Kidney capillary endothelial cell (primary cell): ENCODE results near the gene NGFR.

ENCODE experiments used
- DNase-seq: peaks from one replicate; pipeline ENCODE4 v3.0.0-alpha.2; 2018; ENCODE audit warnings: low spot score

The NGFR gene

DNA sequence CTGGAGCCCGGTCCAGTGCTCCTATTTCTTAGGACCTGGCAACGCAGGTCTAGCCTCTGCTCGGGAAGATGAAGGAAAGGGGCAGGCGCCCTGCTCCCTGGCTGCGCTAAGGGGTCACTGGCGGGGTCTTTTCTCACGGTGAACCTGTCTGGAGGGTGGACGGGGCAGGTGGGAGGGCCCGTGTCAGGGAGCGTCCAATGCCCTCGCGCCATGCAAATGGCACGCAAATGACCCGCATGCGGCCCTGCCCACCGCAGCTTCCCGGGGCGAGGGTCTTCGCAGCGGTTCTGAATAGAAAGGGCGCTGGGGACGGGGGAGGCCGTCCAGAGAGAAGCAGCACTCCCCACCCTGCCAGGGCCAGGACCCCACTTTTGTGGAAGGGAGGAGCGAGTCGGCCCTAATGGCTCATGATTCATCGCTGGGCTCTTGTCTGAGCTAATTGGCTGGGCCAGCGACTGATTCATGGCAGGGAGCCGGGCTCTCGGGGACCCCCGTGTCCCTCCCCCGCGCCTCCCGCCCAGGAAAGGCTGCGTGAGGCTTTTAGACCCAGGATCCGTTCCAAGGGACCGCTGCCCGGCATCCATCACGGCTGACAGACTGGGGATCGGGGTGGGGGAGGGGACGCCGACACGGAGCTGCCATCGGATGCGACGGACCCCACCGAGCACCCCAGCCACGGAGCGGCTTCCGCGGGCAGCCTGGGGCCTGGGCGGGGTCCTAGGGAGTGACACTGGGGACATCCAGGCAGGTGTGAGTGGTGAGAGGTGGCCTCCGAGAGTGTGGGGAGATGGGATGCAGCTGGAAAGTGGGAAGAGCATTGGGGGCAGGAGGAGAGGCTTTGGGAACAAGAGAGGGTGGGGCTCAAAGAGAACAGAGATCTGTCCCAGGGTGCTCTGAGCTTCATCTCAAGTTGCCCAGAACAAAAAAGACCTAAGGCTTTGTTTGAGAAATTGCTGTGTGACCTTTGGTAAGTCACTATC is 25.0 kb upstream of the NGFR start:
- DNase-seq: no peak

DNA sequence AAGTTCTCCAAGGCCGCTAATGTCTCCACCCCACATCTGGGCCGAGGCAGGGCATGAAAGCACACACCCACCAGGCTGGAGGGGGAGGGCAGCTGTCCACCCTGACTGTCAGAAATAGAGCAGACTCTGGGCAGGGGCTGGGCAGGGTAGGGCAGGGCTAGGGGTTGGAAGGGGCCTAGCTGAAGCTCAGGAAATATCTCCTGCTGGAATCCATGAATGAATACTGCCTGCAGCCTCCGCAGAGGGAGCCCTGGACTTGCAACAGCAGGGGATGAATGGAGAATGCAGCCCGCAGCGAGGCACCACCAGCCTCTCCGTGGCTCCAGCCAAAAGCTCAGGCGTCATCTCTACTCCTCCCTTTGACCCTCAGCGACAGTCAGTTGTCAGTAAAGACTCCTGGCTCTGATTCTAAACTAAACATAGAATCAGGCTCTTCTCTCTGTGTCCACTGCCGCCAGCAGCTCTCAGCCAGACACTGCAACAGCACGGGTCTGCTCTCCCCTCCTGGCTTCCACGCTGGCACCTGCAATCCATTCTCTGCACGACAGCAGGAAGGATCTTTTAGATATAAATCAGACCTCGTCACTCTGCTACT is 23.9 kb upstream of the NGFR start:
- no peak for DNase-seq

GRCh38 chr17:49471769-49472168 is 23.3 kb upstream of the NGFR start:
- DNase-seq: no peak

GRCh38 chr17:49472527-49472926 is 22.6 kb upstream of the NGFR start:
- no peak for DNase-seq

DNA sequence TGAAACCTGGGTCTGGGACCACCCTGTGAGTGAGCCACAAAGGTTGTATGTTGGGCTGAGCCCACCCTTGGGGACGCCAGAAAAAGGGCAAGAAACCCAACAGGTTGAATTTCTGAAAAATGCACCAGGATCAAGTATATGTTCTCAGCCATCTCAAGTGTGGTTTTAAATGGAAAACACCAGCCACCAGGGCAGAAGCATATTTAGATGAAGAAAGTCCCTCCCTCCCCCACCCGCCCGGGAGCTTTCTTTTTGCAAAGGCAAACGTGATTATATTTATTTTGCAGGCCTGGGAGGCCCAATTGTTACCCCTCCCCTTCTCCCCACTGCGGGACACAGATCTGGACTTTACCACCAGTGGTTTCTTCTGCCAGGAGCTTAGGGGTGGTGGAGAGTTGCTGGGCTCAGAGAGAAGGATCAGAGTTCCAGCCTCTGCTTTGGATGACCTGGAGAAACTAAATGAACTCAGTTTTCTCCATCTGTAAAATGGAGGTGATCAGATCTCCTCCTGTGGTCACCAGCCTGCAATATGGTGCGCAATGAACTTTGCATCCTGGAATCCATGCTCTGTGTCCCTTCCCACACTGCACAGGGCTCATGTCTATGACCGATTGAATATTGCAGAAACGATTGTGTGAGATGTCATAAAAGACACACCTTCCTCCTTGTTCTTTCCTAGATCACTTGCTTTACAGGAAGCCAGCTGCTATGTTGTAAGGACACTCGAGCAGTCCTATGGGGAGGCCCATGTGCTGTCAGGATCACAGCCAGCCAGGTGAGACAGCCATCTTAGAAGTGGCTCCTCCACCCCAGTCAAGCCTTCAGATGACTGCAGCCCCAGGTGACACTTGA is 21.0 kb upstream of the NGFR start:
- no peak for DNase-seq

GRCh38 chr17:49477709-49478108 is 17.4 kb upstream of the NGFR start:
- no peak for DNase-seq

DNA sequence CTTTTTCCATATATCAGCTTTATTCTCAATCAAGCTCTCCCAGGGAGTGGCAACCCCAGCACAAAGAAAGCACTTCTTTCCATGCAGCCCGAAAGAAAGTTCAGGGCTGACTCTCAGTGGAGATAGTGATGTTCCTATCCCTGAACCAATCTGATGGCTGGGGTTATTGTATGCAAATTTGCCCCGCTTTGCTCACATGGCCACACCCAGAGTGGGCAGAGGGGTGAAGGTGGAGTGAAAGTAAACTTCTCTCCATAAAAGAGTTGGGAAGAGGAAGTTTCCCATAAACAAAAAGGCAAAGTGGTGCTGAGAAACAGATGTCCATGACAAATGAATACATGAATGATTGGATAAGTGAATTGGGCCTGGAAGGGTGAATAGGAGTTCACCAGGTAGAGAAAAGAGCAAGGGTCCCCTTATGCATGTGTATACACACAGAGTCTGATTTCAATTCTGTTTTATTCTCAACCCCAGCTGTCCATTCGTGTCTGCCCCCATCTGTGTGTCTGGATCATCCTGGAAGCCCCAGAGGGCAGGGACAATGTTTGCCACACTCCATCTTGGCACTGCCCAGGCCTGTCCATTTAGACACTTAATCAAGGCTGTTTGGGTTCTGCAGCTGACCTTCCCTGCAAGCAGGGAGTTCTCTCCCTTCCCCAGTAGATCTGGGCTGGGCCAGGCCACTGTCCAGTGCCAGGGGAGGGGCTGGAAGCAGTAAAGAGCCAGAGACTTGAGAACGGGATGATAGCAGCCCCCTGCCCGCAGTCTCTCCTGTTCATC is 14.1 kb upstream of the NGFR start:
- no peak for DNase-seq

DNA sequence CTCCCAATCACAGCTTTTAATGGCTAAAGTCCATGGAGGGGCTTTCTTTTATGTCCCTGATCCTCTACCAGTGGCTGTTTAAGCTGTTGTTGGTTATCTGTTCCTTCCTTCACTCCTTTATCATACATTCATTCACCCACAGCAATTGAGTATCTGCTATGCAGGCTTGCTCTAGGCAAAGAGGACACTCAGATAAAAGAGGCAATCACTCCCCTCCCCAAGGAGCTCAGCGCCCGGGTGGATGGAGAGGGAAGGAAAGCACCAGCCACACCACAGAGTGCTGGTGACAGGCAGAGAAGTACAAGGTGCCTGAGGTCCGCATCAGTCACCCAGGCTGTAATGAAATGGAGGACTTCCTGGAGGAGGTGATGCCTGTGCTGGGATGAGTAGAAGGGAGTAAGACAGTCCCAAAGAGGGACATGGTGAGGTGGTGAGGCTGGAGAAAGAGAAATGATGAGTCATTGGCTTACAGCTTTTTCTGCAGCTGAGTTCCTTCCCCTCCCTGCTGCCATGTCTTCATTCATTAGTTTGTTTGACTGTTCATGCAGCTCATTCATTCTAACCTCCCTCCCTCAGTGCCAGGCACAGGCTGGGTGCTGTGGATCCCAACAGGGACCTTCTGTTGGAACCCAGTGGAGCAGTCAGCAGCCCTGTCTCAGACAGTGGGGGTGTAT is 12.8 kb upstream of the NGFR start:
- DNase-seq: no peak

DNA sequence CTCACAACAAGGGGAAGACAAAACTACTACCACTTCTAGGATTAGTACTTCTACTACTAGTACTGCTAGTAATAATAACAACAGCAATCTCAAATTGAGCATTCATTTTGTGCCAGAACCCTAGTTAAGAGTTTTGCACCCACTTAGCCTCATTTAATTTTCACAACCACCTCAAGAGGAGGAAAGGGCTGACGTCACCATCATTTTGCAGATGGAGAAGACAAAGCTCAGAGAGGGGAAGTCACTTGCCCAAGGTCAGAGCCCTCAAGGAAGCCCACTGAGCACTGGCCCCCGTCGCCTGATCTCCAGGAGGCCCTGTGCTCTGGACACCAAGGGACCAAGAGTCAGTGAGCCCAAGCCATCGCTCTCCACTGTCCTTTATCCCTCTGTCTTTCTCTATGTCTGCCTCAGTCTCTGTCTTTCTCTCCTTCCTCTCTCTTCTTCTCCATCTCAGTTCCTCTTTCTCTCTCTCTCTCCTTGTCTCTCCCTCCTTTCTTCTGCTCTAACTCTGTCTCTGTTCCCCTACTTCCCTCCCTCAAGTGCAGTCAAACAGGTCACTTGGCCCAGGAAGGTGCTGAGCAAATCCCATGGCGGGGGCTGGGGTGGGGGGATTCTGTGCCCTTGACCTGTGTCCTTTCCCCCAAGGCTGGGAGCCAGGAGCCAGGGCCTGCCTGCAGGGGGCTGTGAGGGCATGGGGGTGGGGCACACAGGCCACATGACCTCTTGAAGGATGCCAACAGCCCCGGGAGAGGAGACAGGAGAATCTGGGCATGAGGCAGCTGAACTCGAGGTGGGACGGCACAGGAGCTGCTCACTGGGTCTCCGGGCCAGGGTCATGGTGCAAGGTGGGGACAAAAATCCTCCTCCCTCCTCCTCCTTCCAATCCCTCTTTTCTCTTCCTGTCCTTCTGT is 11.2 kb upstream of the NGFR start:
- no peak for DNase-seq

- no peak for DNase-seq
Measured at GRCh38 chr17:49484588-49484987, 10.5 kb upstream of the NGFR start.

DNA sequence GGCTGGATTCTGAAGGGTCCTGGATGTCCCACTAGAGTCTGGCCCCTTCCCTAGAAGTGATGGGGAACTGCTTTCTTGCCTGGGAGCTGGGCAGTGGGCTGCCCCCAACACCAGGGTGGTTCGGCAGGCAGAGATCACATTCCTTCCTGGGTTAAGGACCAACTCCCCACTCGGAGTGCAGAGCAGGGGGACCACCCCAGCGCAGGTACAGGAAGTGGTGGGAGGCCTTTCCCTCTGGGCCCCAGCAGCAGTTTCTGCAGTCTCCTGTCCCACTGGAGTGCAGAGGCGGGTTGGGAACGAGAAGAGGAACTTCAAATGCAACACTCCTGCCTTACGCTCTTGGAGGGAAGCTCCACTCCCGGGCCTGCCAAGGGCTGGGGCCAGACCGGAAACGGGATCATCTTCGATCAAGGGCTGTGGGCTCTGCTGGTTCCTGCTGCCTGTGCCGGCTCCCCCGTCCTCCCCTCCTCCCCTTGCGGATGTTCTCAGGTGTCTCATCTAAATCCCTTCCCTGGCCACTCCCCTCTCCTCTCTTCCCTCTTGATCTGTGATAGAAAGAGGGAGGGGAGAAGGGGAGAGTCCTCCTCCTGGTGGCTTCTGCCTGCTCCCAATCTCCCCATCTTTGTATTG is 9.0 kb upstream of the NGFR start:
- DNase-seq: no peak

GRCh38 chr17:49487183-49487582 is 7.9 kb upstream of the NGFR start:
- DNase-seq: no peak

GRCh38 chr17:49488612-49489011 is 6.5 kb upstream of the NGFR start:
- no peak for DNase-seq

DNA sequence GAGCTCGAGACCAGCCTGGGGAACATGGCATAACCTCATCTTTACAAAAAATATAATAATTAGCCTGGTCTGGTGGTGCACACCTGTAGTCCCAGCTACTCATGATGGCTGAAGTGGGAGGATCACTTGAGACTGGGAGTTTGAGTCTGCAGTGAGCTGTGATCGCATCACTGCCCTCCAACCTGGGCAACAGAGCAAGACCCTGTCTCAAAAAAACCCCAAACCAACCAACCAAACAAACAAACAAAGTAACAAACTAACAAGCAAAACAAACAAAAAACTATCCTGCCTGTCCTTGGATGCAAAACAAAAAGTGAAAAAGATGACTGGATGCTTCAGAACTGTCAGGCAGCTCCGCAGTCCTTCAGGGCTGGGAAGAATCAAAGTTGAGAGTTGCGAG is 5.7 kb upstream of the NGFR start:
- no peak for DNase-seq

- no peak for DNase-seq
Measured at GRCh38 chr17:49490276-49490675, 4.8 kb upstream of the NGFR start.

DNA sequence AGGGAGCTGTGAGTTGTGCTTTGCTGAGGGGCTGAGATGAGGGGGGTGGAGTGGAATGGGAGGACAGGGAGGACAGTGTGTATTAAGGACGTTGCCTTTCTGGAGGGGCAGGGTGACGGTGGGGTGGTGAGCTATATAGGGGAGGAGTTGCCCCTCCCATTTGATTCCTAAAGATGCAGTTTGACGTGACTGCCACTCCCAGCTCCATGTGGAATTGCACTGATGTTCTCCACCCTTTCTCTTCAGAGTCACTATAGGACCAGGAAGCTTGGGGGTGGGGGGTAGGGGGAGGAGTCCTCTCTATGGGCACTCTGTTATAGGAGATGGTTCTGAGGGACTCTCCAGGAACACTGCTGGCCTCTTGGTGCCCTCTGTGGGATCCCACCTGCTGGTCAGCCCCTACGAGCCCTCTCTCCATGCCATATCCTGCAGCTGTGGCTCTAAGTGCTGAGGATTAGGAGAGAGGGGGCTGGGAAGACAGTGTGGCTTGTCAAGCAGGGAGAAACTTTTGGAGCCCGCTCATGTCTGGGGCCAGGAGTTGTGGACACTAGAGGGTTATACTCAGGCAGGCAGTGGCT is 3.8 kb upstream of the NGFR start:
- DNase-seq: no peak

DNA sequence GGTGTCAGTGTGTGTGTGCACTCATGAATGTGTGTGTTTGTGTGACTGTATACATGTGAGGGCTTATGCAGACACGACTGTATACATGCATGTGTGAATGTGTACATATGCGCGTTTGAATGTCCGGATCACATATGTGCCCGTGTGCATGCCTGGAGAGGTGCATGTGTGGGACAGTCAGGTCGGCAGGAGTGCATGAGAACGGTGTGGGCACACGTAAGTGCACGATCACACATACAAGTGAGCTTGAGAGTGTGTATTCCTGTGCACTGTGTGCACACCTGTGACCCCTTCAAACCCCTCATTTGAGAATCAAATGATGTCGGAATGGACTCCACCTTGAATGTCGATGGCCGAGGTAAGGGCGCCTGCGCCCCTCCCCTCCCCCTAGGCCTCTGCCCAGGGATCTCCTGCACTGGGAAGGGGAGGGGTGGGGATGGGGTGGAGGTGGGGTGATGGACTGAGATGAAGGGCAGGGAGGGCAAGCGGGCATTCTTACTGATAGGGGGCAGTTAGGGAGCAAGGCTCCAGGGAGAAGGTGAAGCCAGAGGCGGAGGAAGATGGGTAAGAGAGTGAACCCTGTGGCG is 601 bp upstream of the NGFR start:
- DNase-seq: no peak

- DNase-seq: no peak
Measured at GRCh38 chr17:49495842-49496182, 719 bp downstream of the NGFR start.
